ENCODE measurements around the gene SORT1.

SORT1 gene

DNA sequence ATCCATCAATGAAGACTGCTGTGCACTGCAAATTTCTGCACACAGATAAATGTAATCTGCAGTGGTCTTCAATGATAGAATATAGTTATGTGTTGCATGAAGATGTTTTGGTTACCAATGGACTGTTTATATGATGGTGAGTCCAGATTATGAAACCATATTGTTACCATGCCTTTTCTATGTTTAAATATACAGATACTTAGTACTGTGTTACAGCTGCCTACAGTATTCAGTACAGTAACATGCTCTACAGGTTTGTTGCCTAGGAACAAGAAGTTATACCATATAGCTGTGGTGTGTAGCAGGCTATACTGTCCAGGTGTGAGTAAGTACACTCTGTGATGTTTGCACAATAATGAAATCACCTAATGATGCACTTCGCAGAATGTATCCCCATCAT, 40.8 kb downstream of the SORT1 start:
- Mint-ChIP-seq H3K4me3 (no peak overlapping the region), H3K4me1 (peaks cover 24% of the 10 kb centered on the region), H3K27ac (no peak overlapping the region), H3K27me3 (peaks cover 27% of the 10 kb centered on the region), H3K36me3 (no peaks in the 10 kb centered on the region), H3K9me3 (no peaks in the 10 kb centered on the region)
- DNase-seq = no peak
- CTCF ChIA-PET = no interaction called here

DNA sequence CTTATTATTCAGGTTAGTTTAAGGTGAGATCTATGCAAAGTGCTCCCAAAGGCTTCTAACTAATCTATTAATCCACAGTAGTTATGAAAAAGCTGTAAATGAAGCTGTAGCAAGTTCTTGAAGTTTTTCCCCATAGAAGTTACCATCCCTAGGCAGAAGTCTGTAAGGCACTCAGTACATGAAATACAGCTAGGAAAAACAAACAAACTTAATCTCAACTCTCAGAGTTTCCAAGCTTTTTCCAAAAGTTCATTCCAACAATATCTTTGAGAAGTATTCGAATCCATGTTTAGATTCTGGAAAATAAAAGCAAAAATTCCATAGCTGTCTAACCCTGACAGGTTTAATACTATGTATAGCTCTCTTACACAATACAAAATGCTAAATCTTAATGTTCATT, 41.2 kb downstream of the SORT1 start:
- CTCF ChIA-PET = no interaction called here
- Mint-ChIP-seq H3K4me3 (no peak overlapping the region), H3K27me3 (peaks cover 27% of the 10 kb centered on the region), H3K9me3 (no peaks in the 10 kb centered on the region), H3K27ac (no peak overlapping the region), H3K36me3 (no peaks in the 10 kb centered on the region), H3K4me1 (peaks cover 25% of the 10 kb centered on the region)
- DNase-seq = no peak

DNA sequence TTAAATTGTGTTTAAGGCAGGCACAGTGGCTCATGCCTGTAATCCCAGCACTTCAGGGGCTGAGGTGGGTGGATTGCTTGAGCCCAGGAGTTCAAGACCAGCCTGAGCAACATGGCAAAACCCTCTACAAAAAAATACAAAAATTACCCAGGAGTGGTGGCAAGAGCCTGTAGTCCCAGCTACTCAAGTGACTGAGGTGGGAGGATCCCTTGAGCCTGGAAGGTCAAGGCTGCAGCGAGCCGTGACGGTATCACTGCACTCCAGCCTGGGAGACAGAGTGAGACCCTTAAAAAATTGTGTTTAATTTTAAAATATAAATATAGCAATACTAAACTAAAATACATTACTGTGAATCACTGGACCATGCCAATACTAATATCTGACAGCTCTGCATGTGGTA, 42.8 kb downstream of the SORT1 start:
- H3K4me1 Mint-ChIP-seq = peaks cover 25% of the 10 kb centered on the region
- H3K9me3 Mint-ChIP-seq = no peaks in the 10 kb centered on the region
- H3K4me3 Mint-ChIP-seq = no peak overlapping the region
- CTCF ChIA-PET = interaction anchor here (0.9 to 1.3 kb wide), 2 partner anchors 38 to 44 kb away, joined by 3 read pairs; no protein-coding TSS in a partner anchor
- H3K27me3 Mint-ChIP-seq = peaks cover 19% of the 10 kb centered on the region
- DNase-seq = no peak
- H3K36me3 Mint-ChIP-seq = no peaks in the 10 kb centered on the region
- no peak overlapping the region for H3K27ac Mint-ChIP-seq

DNA sequence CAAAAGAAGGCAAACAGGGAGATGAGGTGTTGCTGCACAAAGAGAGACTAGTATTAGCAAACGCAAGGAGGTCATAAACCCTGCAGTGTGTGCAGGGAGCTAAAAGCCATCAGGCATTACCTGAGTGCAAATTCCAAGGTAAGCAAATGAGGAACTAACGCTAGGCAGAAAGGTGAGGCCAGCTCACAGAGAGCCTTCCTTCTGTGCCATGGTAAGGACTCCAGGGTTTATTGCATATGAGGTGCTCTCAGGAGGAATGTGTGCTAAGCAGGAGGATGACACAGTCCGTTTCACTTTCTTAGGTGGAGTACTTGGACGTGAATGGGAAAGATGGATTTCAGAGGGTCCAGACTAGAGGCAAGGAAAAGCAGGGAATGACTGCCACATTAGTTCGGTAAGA, 46.3 kb downstream of the SORT1 start:
- peaks cover 38% of the 10 kb centered on the region for H3K4me1 Mint-ChIP-seq
- DNase-seq = no peak
- no peak overlapping the region for H3K27ac Mint-ChIP-seq
- no peaks in the 10 kb centered on the region for H3K36me3 Mint-ChIP-seq
- CTCF ChIA-PET = interaction anchor here (1.0 kb wide), 1 partner anchor 10 kb away, joined by 3 read pairs; no protein-coding TSS in a partner anchor
- H3K27me3 Mint-ChIP-seq = peaks cover 5% of the 10 kb centered on the region
- H3K9me3 Mint-ChIP-seq = no peaks in the 10 kb centered on the region
- H3K4me3 Mint-ChIP-seq = no peak overlapping the region

DNA sequence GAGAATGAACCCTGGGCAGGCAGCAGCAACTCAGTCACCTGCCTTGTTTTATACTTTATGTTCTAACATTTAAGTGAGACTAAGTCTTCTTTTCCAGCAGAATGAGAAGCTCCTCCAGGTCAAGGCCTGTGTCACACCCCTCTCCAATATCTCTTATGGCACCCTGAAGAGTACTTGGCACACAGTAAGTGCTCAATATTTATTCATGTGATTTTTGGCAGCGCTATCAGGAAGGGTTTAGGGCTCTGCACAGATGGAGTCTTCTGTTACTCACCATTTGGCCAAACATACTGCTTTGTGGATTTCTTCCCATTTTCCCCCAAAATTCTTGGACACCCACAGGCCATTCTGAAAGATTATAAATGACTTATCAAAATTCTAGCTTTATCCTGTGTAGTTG, 47.1 kb downstream of the SORT1 start:
- Mint-ChIP-seq H3K27ac (no peak overlapping the region), H3K9me3 (no peaks in the 10 kb centered on the region), H3K27me3 (peaks cover 5% of the 10 kb centered on the region), H3K36me3 (no peaks in the 10 kb centered on the region), H3K4me3 (no peak overlapping the region), H3K4me1 (peaks cover 38% of the 10 kb centered on the region)
- DNase-seq = no peak
- CTCF ChIA-PET = interaction anchor here (0.8 to 1.1 kb wide), 2 partner anchors 23 to 68 kb away, joined by 3 read pairs; partner anchors contain the start of gene PSRC1

DNA sequence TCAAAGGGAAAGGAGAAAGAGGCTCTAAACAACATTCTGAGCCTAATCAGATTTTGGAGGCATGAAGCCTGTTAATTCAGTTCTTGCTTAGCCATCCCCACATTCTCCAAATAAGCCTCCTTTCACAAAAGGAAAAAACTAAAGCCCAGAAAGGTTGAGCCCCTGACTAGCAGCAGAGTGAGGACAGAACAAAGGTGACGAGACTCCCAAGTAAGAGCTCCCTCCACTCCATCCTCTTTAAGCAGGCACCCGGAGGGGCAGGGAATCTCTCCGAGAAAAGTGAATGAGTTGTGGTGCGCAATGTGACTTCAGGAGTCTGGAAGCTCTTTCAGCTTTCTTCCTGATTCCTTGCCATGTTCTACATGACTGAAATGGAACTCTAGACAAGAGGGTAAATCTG, 47.5 kb downstream of the SORT1 start:
- Mint-ChIP-seq H3K27ac (no peak overlapping the region), H3K36me3 (no peaks in the 10 kb centered on the region), H3K4me3 (no peak overlapping the region), H3K4me1 (peaks cover 38% of the 10 kb centered on the region), H3K27me3 (peaks cover 5% of the 10 kb centered on the region), H3K9me3 (no peaks in the 10 kb centered on the region)
- no peak for DNase-seq
- CTCF ChIA-PET = interaction anchor here (0.8 to 1.1 kb wide), 2 partner anchors 22 to 68 kb away, joined by 3 read pairs; partner anchors contain the start of gene PSRC1

DNA sequence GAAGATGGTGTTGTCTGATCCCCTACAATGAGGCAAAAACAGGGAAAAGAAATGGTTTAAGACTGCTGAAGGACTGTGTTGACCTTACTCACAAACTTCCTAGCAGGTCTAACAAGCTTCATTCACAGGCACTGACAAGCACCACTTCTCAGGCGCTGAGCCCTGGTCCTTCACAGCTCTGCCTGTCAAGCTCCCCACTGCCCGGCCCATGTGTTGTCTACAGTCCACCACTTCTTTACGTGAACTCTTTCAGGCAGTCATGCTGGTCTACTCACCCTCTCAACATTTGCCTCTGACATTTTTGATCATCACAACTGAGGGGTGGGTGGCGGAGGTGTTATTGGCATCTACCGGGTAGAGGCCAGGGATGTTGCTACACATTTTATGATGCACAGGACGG, 50.2 kb downstream of the SORT1 start:
- no peak overlapping the region for H3K4me3 Mint-ChIP-seq
- CTCF ChIA-PET = interaction anchor here (1.2 kb wide), 1 partner anchor 185 kb away, joined by 3 read pairs; no protein-coding TSS in a partner anchor
- peaks cover 19% of the 10 kb centered on the region for H3K4me1 Mint-ChIP-seq
- no peak for DNase-seq
- no peaks in the 10 kb centered on the region for H3K36me3 Mint-ChIP-seq
- H3K9me3 Mint-ChIP-seq = no peaks in the 10 kb centered on the region
- H3K27me3 Mint-ChIP-seq = peaks cover 13% of the 10 kb centered on the region
- no peak overlapping the region for H3K27ac Mint-ChIP-seq

DNA sequence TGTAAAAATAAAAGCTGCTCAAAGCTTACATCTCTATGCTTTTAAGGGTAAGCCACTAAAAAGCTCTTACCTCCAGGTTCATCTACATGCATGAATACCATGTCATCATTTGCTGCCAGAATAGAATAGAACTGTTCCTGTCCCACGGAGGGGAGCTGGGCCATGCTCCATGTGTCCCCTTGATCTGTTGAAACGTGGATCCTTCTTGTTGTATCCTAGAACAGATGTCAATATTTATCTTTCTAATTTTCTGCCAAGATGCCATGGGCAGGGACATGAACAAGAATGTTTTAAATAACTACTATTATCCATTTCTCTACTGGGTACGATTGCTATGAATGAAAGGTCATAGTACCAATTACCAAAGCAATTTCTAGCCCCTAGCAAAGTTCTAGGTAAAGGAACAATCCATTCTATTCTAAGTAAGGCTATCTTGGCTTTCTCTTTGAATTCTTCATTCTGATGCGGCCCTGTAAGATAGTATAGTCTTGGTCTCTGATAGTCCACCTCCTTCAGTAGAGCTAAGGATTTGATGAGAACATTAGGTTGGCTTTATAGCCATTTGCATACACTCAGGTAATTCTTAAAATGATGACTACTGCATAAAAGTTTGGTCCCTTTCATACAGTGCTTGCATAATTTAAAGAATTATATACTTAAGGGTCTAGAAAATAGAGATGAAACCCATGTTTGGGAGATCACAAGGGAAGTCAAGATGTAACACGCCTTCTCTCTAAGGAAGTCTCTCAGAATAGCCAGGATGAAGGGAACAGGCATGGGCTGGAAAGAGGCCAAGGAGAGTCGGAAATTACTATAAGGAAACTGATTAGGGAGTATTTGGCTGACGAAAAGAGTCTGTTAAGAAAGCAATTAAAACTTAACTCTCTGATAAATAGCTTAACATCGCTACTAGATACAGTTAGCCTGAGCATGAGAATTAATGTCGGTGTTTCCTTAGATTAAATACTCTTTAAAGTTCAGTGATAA, 55.5 kb downstream of the SORT1 start:
- Mint-ChIP-seq H3K27me3 (peaks cover 13% of the 10 kb centered on the region), H3K9me3 (no peaks in the 10 kb centered on the region), H3K4me1 (peaks cover 4% of the 10 kb centered on the region), H3K4me3 (no peak overlapping the region), H3K36me3 (no peaks in the 10 kb centered on the region), H3K27ac (no peak overlapping the region)
- DNase-seq = no peak
- CTCF ChIA-PET = interaction anchor here (0.9 kb wide), 1 partner anchor 10 kb away, joined by 3 read pairs; no protein-coding TSS in a partner anchor

DNA sequence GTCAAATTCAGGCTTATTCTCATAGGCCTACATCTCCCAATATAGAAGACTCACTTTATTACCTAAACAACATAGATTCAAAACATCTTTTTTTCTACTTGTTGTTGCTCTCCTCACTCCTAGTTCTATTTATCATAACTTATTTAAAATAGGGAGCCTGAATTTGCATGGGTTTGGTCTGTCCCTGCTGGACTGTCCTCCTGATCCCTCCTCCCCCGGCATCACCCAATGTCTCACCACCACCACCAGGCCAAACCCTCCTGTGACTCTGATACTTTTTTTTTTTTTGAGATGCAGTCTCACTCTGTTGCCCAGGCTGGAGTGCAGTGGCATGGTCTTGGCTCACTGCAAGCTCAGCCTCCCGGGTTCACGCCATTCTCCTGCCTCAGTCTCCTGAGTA, 59.1 kb downstream of the SORT1 start:
- DNase-seq = no peak
- H3K4me1 Mint-ChIP-seq = no peaks in the 10 kb centered on the region
- no peaks in the 10 kb centered on the region for H3K9me3 Mint-ChIP-seq
- no peak overlapping the region for H3K4me3 Mint-ChIP-seq
- H3K27me3 Mint-ChIP-seq = peaks cover 5% of the 10 kb centered on the region
- CTCF ChIA-PET = no interaction called here
- H3K36me3 Mint-ChIP-seq = no peaks in the 10 kb centered on the region
- H3K27ac Mint-ChIP-seq = no peak overlapping the region

DNA sequence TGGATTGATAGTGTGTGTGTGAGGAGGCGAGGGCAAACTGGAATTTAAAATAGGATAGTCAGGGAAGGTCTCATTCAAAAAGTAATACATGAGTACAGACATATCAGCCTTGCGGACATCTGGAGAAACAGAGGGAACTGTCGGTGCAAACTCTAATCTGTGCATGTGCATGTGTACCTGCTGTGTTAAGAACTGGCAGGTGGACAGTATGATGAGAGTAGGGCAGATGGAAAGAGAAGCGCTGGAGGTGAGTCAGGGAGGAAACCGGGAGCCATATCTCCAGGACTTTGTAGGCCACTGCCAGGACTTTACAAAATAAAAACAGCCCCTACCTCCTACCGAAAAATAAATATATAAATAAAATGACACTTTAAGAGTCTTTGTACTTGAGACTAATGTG, 59.6 kb downstream of the SORT1 start:
- H3K4me3 Mint-ChIP-seq = no peak overlapping the region
- no peak overlapping the region for H3K27ac Mint-ChIP-seq
- no peaks in the 10 kb centered on the region for H3K36me3 Mint-ChIP-seq
- no peaks in the 10 kb centered on the region for H3K9me3 Mint-ChIP-seq
- no peak for DNase-seq
- H3K27me3 Mint-ChIP-seq = peaks cover under 1% of the 10 kb centered on the region
- CTCF ChIA-PET = no interaction called here
- no peaks in the 10 kb centered on the region for H3K4me1 Mint-ChIP-seq

DNA sequence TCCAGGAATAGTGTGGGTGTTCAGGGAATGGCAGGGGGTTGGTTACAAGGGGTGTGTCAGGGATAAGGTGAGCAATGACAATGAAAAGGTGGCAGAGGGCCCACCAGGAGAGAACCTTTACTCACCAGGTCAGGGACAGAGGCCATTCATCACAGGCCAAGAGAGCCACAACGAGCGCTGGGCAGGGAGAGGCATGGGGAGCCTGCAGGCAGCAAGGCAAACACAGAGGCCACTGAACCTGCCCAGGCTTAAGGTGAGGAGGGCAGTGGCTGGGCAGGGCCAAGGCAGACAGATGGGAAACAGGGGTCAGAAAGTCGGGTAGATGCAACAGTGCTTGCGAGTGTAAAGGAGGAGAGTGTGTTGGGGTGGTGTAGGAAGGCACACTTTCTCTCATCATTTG, 62.6 kb downstream of the SORT1 start:
- H3K27ac Mint-ChIP-seq = no peak overlapping the region
- H3K4me1 Mint-ChIP-seq = no peaks in the 10 kb centered on the region
- H3K27me3 Mint-ChIP-seq = peaks cover 6% of the 10 kb centered on the region
- CTCF ChIA-PET = no interaction called here
- H3K4me3 Mint-ChIP-seq = no peak overlapping the region
- H3K9me3 Mint-ChIP-seq = peaks cover 13% of the 10 kb centered on the region
- peaks cover 7% of the 10 kb centered on the region for H3K36me3 Mint-ChIP-seq
- DNase-seq = no peak

DNA sequence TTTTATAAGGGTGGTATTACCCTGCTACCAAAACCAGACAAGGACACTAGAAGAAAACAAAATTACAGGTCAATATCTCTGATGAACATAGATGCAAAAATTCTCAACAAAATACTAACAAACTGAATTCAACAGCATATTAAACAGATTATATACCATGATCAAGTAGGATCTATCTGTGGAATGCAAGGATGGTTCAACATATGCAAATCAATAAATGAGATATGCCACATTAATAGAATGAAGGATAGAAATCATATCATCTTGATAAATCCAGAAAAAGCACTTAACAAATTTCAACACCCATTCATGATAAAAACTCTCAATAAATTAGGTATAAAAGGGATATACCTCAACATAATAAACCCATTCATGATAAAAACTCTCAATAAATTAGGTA, 66.6 kb downstream of the SORT1 start:
- Mint-ChIP-seq H3K4me1 (no peaks in the 10 kb centered on the region), H3K36me3 (peaks cover 7% of the 10 kb centered on the region), H3K27ac (no peak overlapping the region), H3K27me3 (peaks cover 7% of the 10 kb centered on the region), H3K9me3 (peaks cover 13% of the 10 kb centered on the region), H3K4me3 (no peak overlapping the region)
- CTCF ChIA-PET = no interaction called here
- no peak for DNase-seq

DNA sequence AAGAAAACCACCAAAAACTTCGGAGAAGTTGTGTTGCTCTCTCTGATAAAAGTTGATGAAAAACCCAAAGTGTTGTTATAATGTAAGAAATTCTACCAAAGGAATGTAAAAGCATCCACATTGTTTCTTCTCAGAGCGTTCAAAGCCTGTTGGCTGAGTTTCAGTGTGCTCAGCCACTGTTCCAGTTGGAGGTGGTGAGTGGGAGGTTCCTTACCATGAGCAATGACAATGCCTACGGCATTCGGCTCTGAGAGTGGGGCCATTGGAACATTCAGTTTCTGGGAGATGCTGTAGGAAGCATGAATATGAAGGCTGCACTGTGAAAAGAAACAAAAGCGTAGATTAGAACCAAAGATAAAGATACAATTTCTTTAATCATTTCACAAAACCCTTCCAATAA, 70.4 kb downstream of the SORT1 start:
- H3K27ac Mint-ChIP-seq = no peak overlapping the region
- no peak for DNase-seq
- no peak overlapping the region for H3K4me3 Mint-ChIP-seq
- peaks cover 7% of the 10 kb centered on the region for H3K36me3 Mint-ChIP-seq
- no peaks in the 10 kb centered on the region for H3K4me1 Mint-ChIP-seq
- CTCF ChIA-PET = interaction anchor here (1.2 kb wide), 1 partner anchor 23 kb away, joined by 3 read pairs; no protein-coding TSS in a partner anchor
- H3K9me3 Mint-ChIP-seq = peaks cover 13% of the 10 kb centered on the region
- peaks cover 21% of the 10 kb centered on the region for H3K27me3 Mint-ChIP-seq

DNA sequence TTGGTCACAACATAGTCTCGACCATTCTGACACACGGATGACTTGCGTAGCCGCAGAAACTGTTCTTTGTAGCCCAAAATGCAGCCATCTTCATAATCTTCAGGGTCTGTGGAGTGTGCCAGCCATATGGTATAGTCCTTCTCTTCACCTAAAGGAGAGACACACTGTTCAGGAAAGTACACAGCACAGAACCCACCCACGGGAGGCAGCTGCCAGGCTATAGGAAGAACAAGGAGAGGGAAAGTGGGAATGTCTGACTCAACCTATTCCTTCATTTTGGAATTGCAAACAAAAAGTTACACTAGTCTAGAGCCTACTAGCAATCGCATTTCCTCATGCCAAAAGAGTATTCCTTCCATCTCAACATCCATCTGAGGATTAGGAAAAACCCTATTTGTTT, 74.7 kb downstream of the SORT1 start:
- H3K9me3 Mint-ChIP-seq = no peaks in the 10 kb centered on the region
- no peaks in the 10 kb centered on the region for H3K36me3 Mint-ChIP-seq
- peaks cover 19% of the 10 kb centered on the region for H3K27me3 Mint-ChIP-seq
- CTCF ChIA-PET = no interaction called here
- no peak for DNase-seq
- H3K4me3 Mint-ChIP-seq = no peak overlapping the region
- H3K27ac Mint-ChIP-seq = no peak overlapping the region
- H3K4me1 Mint-ChIP-seq = no peaks in the 10 kb centered on the region

DNA sequence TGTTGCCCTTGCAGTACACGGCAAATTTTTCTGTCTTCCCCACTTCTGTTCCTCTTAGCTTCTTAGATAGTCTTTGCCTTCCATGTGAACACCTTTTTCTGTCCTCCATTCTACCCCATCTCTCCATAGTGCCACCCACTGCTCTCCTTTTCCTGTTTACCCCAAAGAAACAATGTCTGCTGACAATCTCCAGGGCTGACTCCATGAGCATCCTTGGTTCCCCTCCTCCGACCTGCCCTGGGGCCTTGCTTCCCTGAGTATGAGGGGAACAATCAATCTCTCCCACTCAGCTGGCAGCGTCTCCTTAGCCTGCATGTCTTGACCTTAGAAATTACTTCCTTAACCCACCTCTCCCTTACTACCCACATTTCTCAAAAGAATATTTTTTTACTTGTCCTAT, 78.6 kb downstream of the SORT1 start:
- Mint-ChIP-seq H3K4me3 (no peak overlapping the region), H3K9me3 (no peaks in the 10 kb centered on the region), H3K27me3 (peaks cover 25% of the 10 kb centered on the region), H3K4me1 (no peaks in the 10 kb centered on the region), H3K36me3 (no peaks in the 10 kb centered on the region), H3K27ac (no peak overlapping the region)
- CTCF ChIA-PET = no interaction called here
- no peak for DNase-seq
